H1 (cell line): ENCODE results near the gene ERGIC3.

Source experiments
- BACH1 ChIP-seq: IDR thresholded peaks from 2 replicates; pipeline ENCODE4 v1.6.1; 2012; ENCODE audit warnings: low read length, improper control_type of control experiment
- EP300 ChIP-seq, 2 experiments: IDR thresholded peaks; 1 replicate in 1 of 2; 2 replicates in 1 of 2; pipeline ENCODE4 v1.6.1; 2011 to 2012; ENCODE audit warnings: low read depth in 2 of 2, low read length in 2 of 2, mild to moderate bottlenecking in 2 of 2, borderline replicate concordance in 1 of 2, inconsistent platforms in 1 of 2, moderate library complexity in 1 of 2
- HDAC2 ChIP-seq, 2 experiments: fragments of 300-600 bp in 1 of 2; sonication (generic) in 1 of 2; IDR thresholded peaks; 2 replicates each; pipeline ENCODE4 v1.6.1; 2011 to 2012; ENCODE audit warnings: low read depth in 2 of 2, low read length in 2 of 2, mild to moderate bottlenecking in 2 of 2, moderate library complexity in 2 of 2, borderline replicate concordance in 1 of 2, inconsistent platforms in 1 of 2
- HDAC6 ChIP-seq: IDR thresholded peaks from one replicate; pipeline ENCODE4 v1.7.1; 2012; ENCODE audit warnings: low read depth, mild to moderate bottlenecking, inconsistent platforms, low read length, moderate library complexity
- POLR2A ChIP-seq, 2 experiments: IDR thresholded peaks; 1 replicate in 1 of 2; 2 replicates in 1 of 2; pipeline ENCODE4 v1.6.1; 2011; ENCODE audit warnings: low read depth in 2 of 2, low read length in 2 of 2, mild to moderate bottlenecking in 2 of 2; ENCODE audit errors: control extremely low read depth in 1 of 2
- POU5F1 ChIP-seq: IDR thresholded peaks from 2 replicates; pipeline ENCODE4 v1.6.1; 2011; ENCODE audit warnings: low read depth, mild to moderate bottlenecking, low read length, moderate library complexity
- TF ChIP-seq, protein P1 (sequence below): IDR thresholded peaks from 2 replicates; pipeline ENCODE4 v1.6.1; 2012; ENCODE audit warnings: inconsistent platforms
- TF ChIP-seq, protein P2 (sequence below), 3 experiments: IDR thresholded peaks; 1 replicate in 2 of 3; 2 replicates in 1 of 3; pipeline versions ENCODE4 v1.5.1 to v1.6.1; 2011; ENCODE audit warnings: low read length in 3 of 3, mild to moderate bottlenecking in 3 of 3, inconsistent platforms in 2 of 3, low read depth in 1 of 3, moderate library complexity in 1 of 3; ENCODE audit not compliant: insufficient read depth in 1 of 3; ENCODE audit errors: control extremely low read depth in 1 of 3

DNA sequence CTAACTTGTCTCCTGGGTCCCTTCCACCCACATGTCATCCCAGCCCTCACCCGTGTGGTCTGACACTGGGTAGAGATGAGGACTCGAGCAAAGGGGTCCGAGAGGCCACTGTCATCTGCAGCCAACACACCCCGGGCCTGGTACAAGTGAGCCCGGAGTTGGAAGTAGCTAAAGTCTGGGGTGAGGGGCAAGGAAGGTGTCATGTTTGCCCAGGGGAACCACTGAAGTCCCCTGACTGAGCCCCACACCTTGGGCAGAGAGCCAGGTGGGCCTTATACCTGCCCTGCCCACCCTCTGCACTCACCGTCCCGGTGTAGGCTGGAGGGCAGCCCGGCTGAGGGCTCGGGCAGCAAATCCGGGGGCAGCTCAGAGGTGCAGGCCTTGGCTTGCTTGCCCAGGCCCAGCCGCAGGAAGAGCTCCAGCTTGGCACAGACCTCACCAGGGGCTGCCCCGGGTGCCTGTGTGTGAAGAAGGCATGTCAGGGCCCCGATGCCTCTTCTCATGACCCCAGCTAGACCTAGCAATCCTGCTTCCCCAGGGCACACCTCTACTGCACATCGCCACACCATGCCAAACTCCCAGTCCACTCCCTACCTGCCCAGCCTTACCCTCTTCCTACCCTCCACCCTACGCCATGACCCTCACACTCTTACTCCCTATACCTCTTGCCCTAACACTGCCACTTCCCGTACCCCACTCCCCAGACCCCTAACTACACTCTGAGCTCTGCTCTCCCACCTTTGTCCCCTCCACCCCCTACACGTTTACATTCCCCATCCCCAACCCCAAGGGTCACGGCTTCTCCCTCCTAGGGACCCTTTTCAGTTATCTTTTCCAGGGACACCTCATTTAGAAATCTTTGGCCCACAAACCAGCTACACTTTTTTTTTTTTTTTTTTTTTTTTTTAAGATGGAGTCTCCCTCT lies 42.0 kb downstream of the ERGIC3 start:
- TF ChIP-seq POLR2A (IDR thresholded peaks at IDR 0.05; ENCODE audit: control extremely low read depth in 1 of 2, low read depth in 2 of 2, low read length in 2 of 2): no peak
- TF ChIP-seq BACH1: no peak
- TF ChIP-seq HDAC2 (IDR thresholded peaks at IDR 0.05; ENCODE audit: borderline replicate concordance in 1 of 2, low read depth in 2 of 2, low read length in 2 of 2): no peak
- TF ChIP-seq, protein P1, sequence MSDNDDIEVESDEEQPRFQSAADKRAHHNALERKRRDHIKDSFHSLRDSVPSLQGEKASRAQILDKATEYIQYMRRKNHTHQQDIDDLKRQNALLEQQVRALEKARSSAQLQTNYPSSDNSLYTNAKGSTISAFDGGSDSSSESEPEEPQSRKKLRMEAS: no peak
- no peak for TF ChIP-seq POU5F1
- no peak for TF ChIP-seq EP300 (IDR thresholded peaks at IDR 0.05; ENCODE audit: borderline replicate concordance in 1 of 2, low read depth in 2 of 2, low read length in 2 of 2)
- TF ChIP-seq, protein P2, sequence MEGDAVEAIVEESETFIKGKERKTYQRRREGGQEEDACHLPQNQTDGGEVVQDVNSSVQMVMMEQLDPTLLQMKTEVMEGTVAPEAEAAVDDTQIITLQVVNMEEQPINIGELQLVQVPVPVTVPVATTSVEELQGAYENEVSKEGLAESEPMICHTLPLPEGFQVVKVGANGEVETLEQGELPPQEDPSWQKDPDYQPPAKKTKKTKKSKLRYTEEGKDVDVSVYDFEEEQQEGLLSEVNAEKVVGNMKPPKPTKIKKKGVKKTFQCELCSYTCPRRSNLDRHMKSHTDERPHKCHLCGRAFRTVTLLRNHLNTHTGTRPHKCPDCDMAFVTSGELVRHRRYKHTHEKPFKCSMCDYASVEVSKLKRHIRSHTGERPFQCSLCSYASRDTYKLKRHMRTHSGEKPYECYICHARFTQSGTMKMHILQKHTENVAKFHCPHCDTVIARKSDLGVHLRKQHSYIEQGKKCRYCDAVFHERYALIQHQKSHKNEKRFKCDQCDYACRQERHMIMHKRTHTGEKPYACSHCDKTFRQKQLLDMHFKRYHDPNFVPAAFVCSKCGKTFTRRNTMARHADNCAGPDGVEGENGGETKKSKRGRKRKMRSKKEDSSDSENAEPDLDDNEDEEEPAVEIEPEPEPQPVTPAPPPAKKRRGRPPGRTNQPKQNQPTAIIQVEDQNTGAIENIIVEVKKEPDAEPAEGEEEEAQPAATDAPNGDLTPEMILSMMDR (IDR thresholded peaks at IDR 0.05; ENCODE audit: control extremely low read depth in 1 of 3, insufficient read depth in 1 of 3, low read depth in 1 of 3, low read length in 3 of 3): no peak
- no peak for TF ChIP-seq HDAC6
